ENCODE measurements around the gene STX11. TPM values are rescaled to one million over a fixed set of nuclear protein-coding genes. Genes with fewer than 3 reads are reported as not detected.

STX11 gene
- total and polyA plus RNA-seq, 2 of the 13 experiments (the other 11 are each of a cell fraction or from before 2014, with no cell fraction given), result 0.03 TPM; not detected in 1

DNA sequence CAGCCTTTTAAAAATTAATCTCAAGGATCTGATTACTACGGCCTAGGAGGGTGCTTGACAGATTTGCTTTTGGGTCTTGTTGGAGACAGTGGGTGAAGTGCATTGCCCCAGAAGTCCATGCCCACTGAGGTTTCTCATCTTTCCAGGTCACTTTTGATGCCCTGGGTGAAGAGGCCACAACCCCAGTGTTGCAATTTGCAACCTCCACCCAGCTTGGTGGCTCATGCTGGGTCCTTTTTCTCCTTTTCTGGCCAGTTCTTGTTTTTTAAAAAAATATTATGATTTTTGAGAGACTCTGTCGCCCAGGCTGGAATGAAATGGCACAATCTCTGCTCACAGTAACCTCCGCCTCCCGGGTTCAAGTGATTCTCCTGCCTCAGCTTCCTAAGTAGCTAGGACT is 9.4 kb downstream of the STX11 start:
- Histone ChIP-seq H4K20me1 (ENCODE audit: insufficient read depth, low read length) (no peaks in the 10 kb centered on the region), H3K27ac (ENCODE audit: extremely low read length, insufficient read depth, low read length) (no peak overlapping the region), H3K27me3 (ENCODE audit: control insufficient read depth in 1 of 2, insufficient read depth in 2 of 2, low read length in 2 of 2) (no peaks in the 10 kb centered on the region), H3K9me3 (ENCODE audit: low read length) (no peaks in the 10 kb centered on the region), H3K9ac (ENCODE audit: insufficient read depth, low read depth, low read length) (no peak overlapping the region), H2AFZ (ENCODE audit: low read length) (no peak overlapping the region), H3K4me3 (replicated peaks in 1 of 3; ENCODE audit: insufficient read depth in 1 of 3, low read depth in 2 of 3, low read length in 3 of 3) (no peak overlapping the region), H3K36me3 (replicated peaks in 1 of 2; ENCODE audit: control insufficient read depth in 1 of 2, insufficient read depth in 2 of 2, low read length in 2 of 2) (no peaks in the 10 kb centered on the region), H3K4me2 (ENCODE audit: low read depth, low read length) (no peak overlapping the region), H3K4me1 (ENCODE audit: insufficient read depth, low read length) (no peaks in the 10 kb centered on the region), H3K79me2 (ENCODE audit: insufficient read depth, low read length) (no peaks in the 10 kb centered on the region)
- ATAC-seq (no peak), DNase-seq (ENCODE audit: low spot score) (no peak), FAIRE-seq (no peak)
- ChIA-PET POLR2A (no interaction called here), CTCF (ENCODE audit: low intra/inter-chr PET ratio, low total read pairs) (no interaction called here)
- BruUV-seq (replicated peaks), result no TSS peak
- 44% methylated on average over 4 of the region's 4 CpGs for WGBS (ENCODE audit: low lambda C conversion rate)
- intact Hi-C loops (cut with micrococcal nuclease; ENCODE audit: unreplicated experiment) (no loop called here), in situ Hi-C loops (cut with HindIII; ENCODE audit: extremely low pct_ligation_motif_present, low pct_unique_long_range_greater_than_20kb) (no loop called here)
- TF ChIP-seq ASH2L (IDR thresholded peaks at IDR 0.05; ENCODE audit: insufficient read length, low read depth, low read length) (no peak), ZNF790 (CRISPR knock-in tag; IDR thresholded peaks at IDR 0.05; ENCODE audit: borderline replicate concordance) (no peak), KDM3A (CRISPR knock-in tag; IDR thresholded peaks at IDR 0.05; ENCODE audit: low read depth) (no peak), TOE1 (CRISPR knock-in tag; IDR thresholded peaks at IDR 0.05) (no peak)

DNA sequence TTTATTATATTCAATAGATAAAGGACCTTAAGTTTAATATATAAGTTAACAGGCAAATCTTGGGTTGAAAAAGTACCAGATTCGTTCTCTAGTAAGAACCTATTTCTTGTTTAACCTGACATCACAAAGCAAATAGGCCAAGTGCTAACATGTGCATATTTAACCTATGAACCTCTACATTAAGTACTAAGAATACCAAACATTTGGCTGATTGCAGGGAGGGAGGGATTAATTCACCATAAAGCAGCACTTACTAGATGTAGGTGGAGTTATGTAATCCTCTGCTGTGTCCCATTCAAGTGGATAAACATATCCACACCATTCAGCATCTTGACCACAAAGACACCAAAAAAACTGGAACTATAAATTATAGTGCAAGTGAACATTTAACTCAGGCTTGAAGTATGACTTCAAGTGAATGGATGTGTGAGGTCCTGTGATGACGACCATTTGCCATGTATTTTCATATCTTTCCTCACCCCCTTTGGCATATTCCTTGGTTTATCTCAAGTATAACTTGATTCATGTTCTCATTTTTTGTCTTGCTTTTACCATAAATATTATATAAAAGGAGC is 10.2 kb downstream of the STX11 start:
- FAIRE-seq (no peak), ATAC-seq (no peak)
- 14% methylated on average over 2 of the region's 2 CpGs for WGBS (ENCODE audit: low lambda C conversion rate)
- no peak for TF ChIP-seq ZNF343 (CRISPR knock-in tag; IDR thresholded peaks at IDR 0.05)
- TF ChIP-seq, protein P1, sequence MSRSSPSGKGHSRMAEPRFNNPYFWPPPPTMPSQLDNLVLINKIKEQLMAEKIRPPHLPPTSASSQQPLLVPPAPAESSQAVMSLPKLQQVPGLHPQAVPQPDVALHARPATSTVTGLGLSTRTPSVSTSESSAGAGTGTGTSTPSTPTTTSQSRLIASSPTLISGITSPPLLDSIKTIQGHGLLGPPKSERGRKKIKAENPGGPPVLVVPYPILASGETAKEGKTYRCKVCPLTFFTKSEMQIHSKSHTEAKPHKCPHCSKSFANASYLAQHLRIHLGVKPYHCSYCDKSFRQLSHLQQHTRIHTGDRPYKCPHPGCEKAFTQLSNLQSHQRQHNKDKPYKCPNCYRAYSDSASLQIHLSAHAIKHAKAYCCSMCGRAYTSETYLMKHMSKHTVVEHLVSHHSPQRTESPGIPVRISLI (CRISPR knock-in tag; IDR thresholded peaks at IDR 0.05; ENCODE audit: borderline replicate concordance), result no peak
- TF ChIP-seq HIVEP1 (CRISPR knock-in tag; IDR thresholded peaks at IDR 0.05), result no peak
- no peak for TF ChIP-seq ZNF160 (CRISPR knock-in tag; IDR thresholded peaks at IDR 0.05)
- no peak for TF ChIP-seq ZFAT (CRISPR knock-in tag; conservative IDR thresholded peaks at IDR 0.05)
- TF ChIP-seq NR2F6 (IDR thresholded peaks at IDR 0.05), result no peak
- TF ChIP-seq NR2F6 (CRISPR knock-in tag; IDR thresholded peaks at IDR 0.05), result no peak
- TF ChIP-seq, protein P2, sequence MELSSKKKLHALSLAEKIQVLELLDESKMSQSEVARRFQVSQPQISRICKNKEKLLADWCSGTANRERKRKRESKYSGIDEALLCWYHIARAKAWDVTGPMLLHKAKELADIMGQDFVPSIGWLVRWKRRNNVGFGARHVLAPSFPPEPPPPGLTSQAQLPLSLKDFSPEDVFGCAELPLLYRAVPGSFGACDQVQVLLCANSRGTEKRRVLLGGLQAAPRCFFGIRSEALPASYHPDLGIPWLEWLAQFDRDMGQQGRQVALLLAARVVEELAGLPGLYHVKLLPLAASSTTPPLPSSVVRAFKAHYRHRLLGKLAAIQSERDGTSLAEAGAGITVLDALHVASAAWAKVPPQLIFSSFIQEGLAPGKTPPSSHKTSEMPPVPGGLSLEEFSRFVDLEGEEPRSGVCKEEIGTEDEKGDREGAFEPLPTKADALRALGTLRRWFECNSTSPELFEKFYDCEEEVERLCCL (CRISPR knock-in tag; IDR thresholded peaks at IDR 0.05; ENCODE audit: borderline replicate concordance), result no peak

More for the DNA sequence above, 10.2 kb downstream of the STX11 start:
- Histone ChIP-seq H3K9ac (ENCODE audit: insufficient read depth, low read depth, low read length) (no peak overlapping the region), H3K27me3 (ENCODE audit: control insufficient read depth in 1 of 2, insufficient read depth in 2 of 2, low read length in 2 of 2) (no peaks in the 10 kb centered on the region), H2AFZ (ENCODE audit: low read length) (no peak overlapping the region), H4K20me1 (ENCODE audit: insufficient read depth, low read length) (no peaks in the 10 kb centered on the region), H3K4me1 (ENCODE audit: insufficient read depth, low read length) (no peaks in the 10 kb centered on the region), H3K79me2 (ENCODE audit: insufficient read depth, low read length) (no peaks in the 10 kb centered on the region), H3K36me3 (replicated peaks in 1 of 2; ENCODE audit: control insufficient read depth in 1 of 2, insufficient read depth in 2 of 2, low read length in 2 of 2) (no peaks in the 10 kb centered on the region), H3K4me3 (replicated peaks in 1 of 3; ENCODE audit: insufficient read depth in 1 of 3, low read depth in 2 of 3, low read length in 3 of 3) (no peak overlapping the region), H3K4me2 (ENCODE audit: low read depth, low read length) (no peak overlapping the region), H3K27ac (ENCODE audit: extremely low read length, insufficient read depth, low read length) (no peak overlapping the region), H3K9me3 (ENCODE audit: low read length) (no peaks in the 10 kb centered on the region)
- no peak for DNase-seq (ENCODE audit: low spot score)
- ChIA-PET POLR2A (no interaction called here), CTCF (ENCODE audit: low intra/inter-chr PET ratio, low total read pairs) (no interaction called here)
- no TSS peak for BruUV-seq (replicated peaks)
- intact Hi-C loops (cut with micrococcal nuclease; ENCODE audit: unreplicated experiment), result no loop called here
- in situ Hi-C loops (cut with HindIII; ENCODE audit: extremely low pct_ligation_motif_present, low pct_unique_long_range_greater_than_20kb), result no loop called here

Measured in HepG2 (cell line).